ENCODE results near the gene ATF7IP. TPM values are rescaled to one million over a fixed set of nuclear protein-coding genes. Genes with fewer than 3 reads are reported as not detected.

ATF7IP gene
- total RNA-seq, 1 experiment from 2014 or later: 100 TPM

DNA sequence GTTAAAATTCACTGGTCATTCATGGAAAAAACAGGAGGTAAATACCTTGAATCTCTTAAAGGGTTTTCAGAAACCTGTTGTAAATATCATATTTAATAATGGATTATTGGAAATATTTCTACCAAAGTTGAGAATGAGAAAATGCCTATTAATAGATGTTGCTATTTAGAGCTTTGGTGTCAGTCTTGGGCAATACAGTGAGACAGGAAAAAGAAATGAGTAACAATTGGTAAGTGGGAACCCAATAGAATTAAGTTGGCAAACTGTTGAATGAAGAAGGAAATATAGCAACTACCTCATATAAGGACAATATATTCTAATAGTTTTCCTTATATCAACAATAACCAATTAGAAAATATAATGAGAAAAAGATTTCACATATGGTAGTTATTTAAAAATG is 78.0 kb downstream of the ATF7IP start:
- ChIA-PET CTCF (no interaction called here), POLR2A (ENCODE audit: low non-redundant PET) (no interaction called here)
- DNase-seq (ENCODE audit: low spot score): no peak
- Histone ChIP-seq H3K4me3 (ENCODE audit: low read depth, low read length, poor library complexity, severe bottlenecking) (no peak overlapping the region), H3K36me3 (ENCODE audit: insufficient read depth, low read length, poor library complexity, severe bottlenecking) (peaks cover 57% of the 10 kb centered on the region), H3K27me3 (replicated peaks; ENCODE audit: insufficient read depth, low read depth, low read length, poor library complexity) (no peaks in the 10 kb centered on the region), H3K4me1 (ENCODE audit: insufficient read depth, low read length, poor library complexity, severe bottlenecking) (no peaks in the 10 kb centered on the region), H3K9me3 (ENCODE audit: low read depth, low read length, poor library complexity, severe bottlenecking) (no peaks in the 10 kb centered on the region), H3K27ac (ENCODE audit: low read depth, low read length, poor library complexity, severe bottlenecking) (no peak overlapping the region)
- intact Hi-C loops (cut with micrococcal nuclease; ENCODE audit: unreplicated experiment): no loop called here
- BruUV-seq (replicated peaks): no TSS peak
- no peak for TF ChIP-seq EZH2 (IDR thresholded peaks at IDR 0.05; ENCODE audit: borderline replicate concordance, low read depth, low read length, poor library complexity, severe bottlenecking)
- TF ChIP-seq, protein P1, sequence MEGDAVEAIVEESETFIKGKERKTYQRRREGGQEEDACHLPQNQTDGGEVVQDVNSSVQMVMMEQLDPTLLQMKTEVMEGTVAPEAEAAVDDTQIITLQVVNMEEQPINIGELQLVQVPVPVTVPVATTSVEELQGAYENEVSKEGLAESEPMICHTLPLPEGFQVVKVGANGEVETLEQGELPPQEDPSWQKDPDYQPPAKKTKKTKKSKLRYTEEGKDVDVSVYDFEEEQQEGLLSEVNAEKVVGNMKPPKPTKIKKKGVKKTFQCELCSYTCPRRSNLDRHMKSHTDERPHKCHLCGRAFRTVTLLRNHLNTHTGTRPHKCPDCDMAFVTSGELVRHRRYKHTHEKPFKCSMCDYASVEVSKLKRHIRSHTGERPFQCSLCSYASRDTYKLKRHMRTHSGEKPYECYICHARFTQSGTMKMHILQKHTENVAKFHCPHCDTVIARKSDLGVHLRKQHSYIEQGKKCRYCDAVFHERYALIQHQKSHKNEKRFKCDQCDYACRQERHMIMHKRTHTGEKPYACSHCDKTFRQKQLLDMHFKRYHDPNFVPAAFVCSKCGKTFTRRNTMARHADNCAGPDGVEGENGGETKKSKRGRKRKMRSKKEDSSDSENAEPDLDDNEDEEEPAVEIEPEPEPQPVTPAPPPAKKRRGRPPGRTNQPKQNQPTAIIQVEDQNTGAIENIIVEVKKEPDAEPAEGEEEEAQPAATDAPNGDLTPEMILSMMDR (conservative IDR thresholded peaks at IDR 0.05; ENCODE audit: low read depth, low read length): no peak

DNA sequence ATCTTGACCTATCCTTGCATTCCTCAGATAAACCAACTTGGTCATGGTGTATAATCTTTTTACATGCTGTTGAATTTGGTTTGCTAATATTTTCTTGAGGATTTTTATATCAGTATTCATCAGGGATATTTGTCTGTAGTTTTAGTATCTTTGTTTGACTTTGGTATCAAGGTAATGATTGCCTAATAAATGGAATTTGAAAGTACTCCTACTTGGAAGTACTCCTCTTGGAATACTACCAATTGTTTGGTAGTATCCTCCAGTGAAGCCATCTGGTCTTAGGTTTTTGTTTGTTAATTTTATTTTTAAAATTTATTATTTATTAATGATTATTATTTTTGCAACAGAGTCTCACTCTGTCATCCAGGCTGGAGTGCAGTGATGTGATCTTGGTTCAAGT is 85.0 kb downstream of the ATF7IP start:
- no peak for DNase-seq (ENCODE audit: low spot score)
- TF ChIP-seq EZH2 (IDR thresholded peaks at IDR 0.05; ENCODE audit: borderline replicate concordance, low read depth, low read length, poor library complexity, severe bottlenecking): no peak
- TF ChIP-seq, protein P1 (conservative IDR thresholded peaks at IDR 0.05; ENCODE audit: low read depth, low read length): no peak
- H3K4me3 ChIP-seq (ENCODE audit: low read depth, low read length, poor library complexity, severe bottlenecking): no peak overlapping the region
- H3K27me3 ChIP-seq (replicated peaks; ENCODE audit: insufficient read depth, low read depth, low read length, poor library complexity): no peaks in the 10 kb centered on the region
- intact Hi-C loops (cut with micrococcal nuclease; ENCODE audit: unreplicated experiment): no loop called here
- peaks cover 28% of the 10 kb centered on the region for H3K36me3 ChIP-seq (ENCODE audit: insufficient read depth, low read length, poor library complexity, severe bottlenecking)
- ChIA-PET POLR2A (ENCODE audit: low non-redundant PET) (no interaction called here), CTCF (no interaction called here)
- no peak overlapping the region for H3K27ac ChIP-seq (ENCODE audit: low read depth, low read length, poor library complexity, severe bottlenecking)
- H3K9me3 ChIP-seq (ENCODE audit: low read depth, low read length, poor library complexity, severe bottlenecking): no peaks in the 10 kb centered on the region
- BruUV-seq (replicated peaks): no TSS peak
- H3K4me1 ChIP-seq (ENCODE audit: insufficient read depth, low read length, poor library complexity, severe bottlenecking): no peaks in the 10 kb centered on the region

DNA sequence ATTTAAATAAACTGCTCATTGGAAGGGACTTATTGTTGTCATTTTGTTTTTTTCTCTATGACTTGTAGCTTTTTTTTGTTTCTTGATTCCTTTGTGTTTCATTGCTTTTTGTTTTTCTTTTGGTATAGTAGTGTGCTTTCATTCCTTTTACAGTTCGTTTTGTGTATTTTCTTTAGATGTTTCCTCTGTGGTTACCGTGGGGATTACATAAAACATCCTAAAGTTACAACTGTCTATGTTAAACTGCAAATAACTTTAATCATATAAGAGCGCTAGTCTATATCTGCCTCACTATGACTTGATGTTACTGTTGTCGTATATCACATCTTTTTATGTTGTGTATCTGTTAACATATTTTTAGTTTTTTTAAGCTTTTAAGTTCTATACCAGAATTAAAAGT is 86.9 kb downstream of the ATF7IP start:
- no peaks in the 10 kb centered on the region for H3K4me1 ChIP-seq (ENCODE audit: insufficient read depth, low read length, poor library complexity, severe bottlenecking)
- no peak for DNase-seq (ENCODE audit: low spot score)
- ChIA-PET POLR2A (ENCODE audit: low non-redundant PET) (no interaction called here), CTCF (no interaction called here)
- intact Hi-C loops (cut with micrococcal nuclease; ENCODE audit: unreplicated experiment): no loop called here
- no peaks in the 10 kb centered on the region for H3K27me3 ChIP-seq (replicated peaks; ENCODE audit: insufficient read depth, low read depth, low read length, poor library complexity)
- no peak overlapping the region for H3K27ac ChIP-seq (ENCODE audit: low read depth, low read length, poor library complexity, severe bottlenecking)
- no TSS peak for BruUV-seq (replicated peaks)
- H3K36me3 ChIP-seq (ENCODE audit: insufficient read depth, low read length, poor library complexity, severe bottlenecking): peaks cover 32% of the 10 kb centered on the region
- H3K4me3 ChIP-seq (ENCODE audit: low read depth, low read length, poor library complexity, severe bottlenecking): no peak overlapping the region
- TF ChIP-seq, protein P1 (conservative IDR thresholded peaks at IDR 0.05; ENCODE audit: low read depth, low read length): no peak
- TF ChIP-seq EZH2 (IDR thresholded peaks at IDR 0.05; ENCODE audit: borderline replicate concordance, low read depth, low read length, poor library complexity, severe bottlenecking): no peak
- no peaks in the 10 kb centered on the region for H3K9me3 ChIP-seq (ENCODE audit: low read depth, low read length, poor library complexity, severe bottlenecking)

Measured in A673 (cell line).